Large intestine (tissue), 12 donors: ENCODE results near the gene CD300A. TPM values are rescaled to one million over a fixed set of nuclear protein-coding genes. Genes with fewer than 3 reads are reported as not detected.
A peak's percentile ranks its signal among the peaks of the same experiment; 100 is the strongest.

Experiments used
- DNase-seq, 2 donors: peaks; one replicate each; pipeline versions ENCODE4 v3.0.0 to v3.0.0-alpha.2; 2013
- H3K27ac ChIP-seq: one replicate; pipeline ENCODE4 v1.5.1; 2013; ENCODE audit warnings: low read length
- H3K27me3 ChIP-seq: 2 replicates; pipeline ENCODE4 v1.6.1; 2013; ENCODE audit warnings: low read length; ENCODE audit not compliant: control insufficient read depth, insufficient read depth
- H3K36me3 ChIP-seq: 2 replicates; pipeline ENCODE4 v1.6.1; 2013; ENCODE audit warnings: low read length; ENCODE audit not compliant: control insufficient read depth, insufficient read depth
- H3K4me1 ChIP-seq: one replicate; pipeline ENCODE4 v1.6.1; 2013; ENCODE audit warnings: low read length; ENCODE audit not compliant: control insufficient read depth, insufficient read depth
- H3K4me3 ChIP-seq: one replicate; pipeline ENCODE4 v1.5.1; 2013; ENCODE audit warnings: low read length
- H3K9me3 ChIP-seq: one replicate; pipeline ENCODE4 v1.6.1; 2013; ENCODE audit warnings: mild to moderate bottlenecking, low read depth, low read length, moderate library complexity; ENCODE audit not compliant: control insufficient read depth
- WGBS: methylation state at CpG from one replicate; pipeline ENCODE4 v1.1.5; 2013; ENCODE audit warnings: low lambda C conversion rate; ENCODE audit not compliant: insufficient coverage; 5-methylcytosine and 5-hydroxymethylcytosine counted together
- long read RNA-seq, 11 donors: transcript quantifications; one replicate each; lab custom pipeline, GENCODE V29; 2026
- polyA plus RNA-seq: library from polyadenylated mRNA; unstranded; fragments of 120-200 nt; gene quantifications from one replicate; pipeline ENCODE4 v1.2.1, GENCODE V29; 2013

CD300A gene
- polyA plus RNA-seq, result 6.7 TPM
- long read RNA-seq, donor 1, result 0 reads
- long read RNA-seq, donor 2, partial matches to known transcripts, result 0 of 2 reads
- long read RNA-seq, donor 2, other reads (novel, unspliced or antisense), result 0 of 2 reads
- long read RNA-seq, donor 3, result 0 reads
- long read RNA-seq, donor 4, partial matches to known transcripts, result 0 of 1 reads
- long read RNA-seq, donor 4, other reads (novel, unspliced or antisense), result 0 of 1 reads
- long read RNA-seq, donor 5, partial matches to known transcripts, result 0 of 1 reads
- long read RNA-seq, donor 5, other reads (novel, unspliced or antisense), result 0 of 1 reads
- long read RNA-seq, donor 6, partial matches to known transcripts, result 0 of 3 reads
- long read RNA-seq, donor 6, other reads (novel, unspliced or antisense), result 0 of 3 reads
- long read RNA-seq, donor 7, result 0 reads
- long read RNA-seq, donor 8, partial matches to known transcripts, result 10 of 12 reads
- long read RNA-seq, donor 8, other reads (novel, unspliced or antisense), result 0 of 12 reads
- long read RNA-seq, donor 9, partial matches to known transcripts, result 0 of 4 reads
- long read RNA-seq, donor 9, other reads (novel, unspliced or antisense), result 0 of 4 reads
- long read RNA-seq, donor 10, partial matches to known transcripts, result 0 of 1 reads
- long read RNA-seq, donor 10, other reads (novel, unspliced or antisense), result 0 of 1 reads
- long read RNA-seq, donor 11, partial matches to known transcripts, result 0 of 3 reads
- long read RNA-seq, donor 11, other reads (novel, unspliced or antisense), result 0 of 3 reads

DNA sequence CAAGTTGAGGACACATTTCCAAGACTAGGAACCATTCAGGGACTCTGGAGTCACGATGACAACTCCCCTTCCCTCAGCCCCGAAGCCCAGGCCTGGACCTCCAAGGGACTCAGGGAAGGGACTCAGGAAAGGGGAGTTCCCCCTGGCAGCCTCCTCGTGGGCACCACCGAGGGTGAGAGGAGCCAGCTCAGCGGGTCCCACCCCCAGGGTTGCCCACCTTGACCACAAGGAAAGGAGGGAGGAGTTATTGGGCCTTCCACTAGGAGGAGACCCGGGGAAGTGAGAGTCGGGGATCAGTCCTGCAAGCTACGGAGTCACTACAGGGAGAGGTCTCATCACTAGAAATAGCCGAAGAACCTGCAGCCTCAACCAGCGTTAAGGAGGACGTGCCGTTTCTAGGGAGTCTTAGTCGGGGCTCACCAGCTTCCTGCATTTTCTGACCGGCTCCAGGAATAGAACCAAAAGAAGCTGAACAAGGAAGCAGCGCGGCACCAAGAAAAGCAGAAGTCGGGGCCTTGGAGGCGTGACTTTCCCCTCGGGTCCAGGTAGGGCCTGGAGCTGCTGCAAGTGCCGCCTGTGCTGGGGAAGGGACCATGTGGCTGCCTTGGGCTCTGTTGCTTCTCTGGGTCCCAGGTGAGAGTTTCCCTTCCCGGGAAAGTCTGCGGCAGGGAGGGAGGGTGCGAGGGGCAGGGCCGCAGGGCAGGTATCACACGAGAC, at the start of gene CD300A:
TSS of gene CD300A (plus strand) at position 524 of the 717 bp plus-strand sequence. CDS start at position 594, 70 bp downstream.
- Histone ChIP-seq H3K4me1 (no peaks in the 10 kb centered on the region), H3K27ac (no peak within 1 kb of the TSS), H3K27me3 (peaks cover 19% of the 10 kb centered on the region), H3K9me3 (no peaks in the 10 kb centered on the region), H3K36me3 (no peaks in the 10 kb centered on the region), H3K4me3 (peak within 1 kb of the TSS; percentile 26)
- no peak for DNase-seq
- WGBS, result no CpG with 5 or more reads among the region's 25 CpGs

DNA sequence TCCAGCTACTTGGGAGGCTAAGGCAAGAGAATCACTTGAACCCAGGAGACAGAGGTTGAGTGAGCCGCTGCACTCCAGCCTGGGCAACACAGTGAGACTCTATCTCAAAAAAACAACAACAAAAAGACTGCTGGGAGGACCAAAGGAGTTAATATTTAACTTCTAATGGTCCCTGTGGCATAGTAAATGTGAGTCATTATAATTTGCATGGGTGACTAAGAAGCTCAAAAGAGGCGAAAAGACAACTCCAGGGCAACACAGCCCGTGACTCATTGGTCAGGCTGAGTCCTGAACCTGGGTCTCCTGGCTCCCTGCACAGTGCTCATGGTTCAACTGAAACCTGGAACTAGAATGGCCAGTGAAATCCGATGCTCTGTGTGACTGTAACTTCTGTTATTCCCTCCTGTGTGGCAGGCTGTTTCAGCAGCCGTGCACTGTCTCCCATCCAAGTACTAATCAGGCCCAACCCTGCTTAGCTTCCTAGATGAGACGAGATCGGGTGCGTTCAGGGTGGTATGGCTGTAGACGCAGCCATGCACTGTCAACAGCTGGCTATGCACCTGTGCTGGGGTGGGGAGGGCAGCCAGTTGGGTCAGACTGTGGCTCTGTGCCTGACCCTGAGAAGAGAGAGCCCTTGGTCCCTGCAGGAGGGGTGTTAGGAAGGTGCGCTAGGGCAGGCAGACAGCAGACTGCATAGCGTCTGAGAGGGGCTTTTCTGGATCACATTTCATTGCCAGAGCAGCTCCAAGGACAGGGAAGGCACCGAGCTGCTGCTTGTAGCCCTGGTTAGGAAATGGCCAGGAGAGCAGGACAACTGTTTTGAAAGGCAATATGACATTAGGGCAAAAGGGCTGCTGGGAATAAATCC, 49.0 kb upstream of the CD300A start:
- Histone ChIP-seq H3K36me3 (no peaks in the 10 kb centered on the region), H3K27ac (no peak overlapping the region), H3K27me3 (no peaks in the 10 kb centered on the region), H3K4me1 (peaks cover 27% of the 10 kb centered on the region), H3K9me3 (no peaks in the 10 kb centered on the region), H3K4me3 (no peak overlapping the region)
- DNase-seq, result peak; percentile 53 to 65
- WGBS, result no CpG with 5 or more reads among the region's 12 CpGs

- Histone ChIP-seq H3K27ac (peak overlapping the region; percentile 9), H3K9me3 (no peaks in the 10 kb centered on the region), H3K4me3 (no peak overlapping the region), H3K4me1 (peaks cover 30% of the 10 kb centered on the region), H3K36me3 (no peaks in the 10 kb centered on the region), H3K27me3 (no peaks in the 10 kb centered on the region)
- WGBS, result 20% methylated on average over 1 of the region's 10 CpGs
- DNase-seq, result peak in 1 of 2 donors; percentile 72
Observed at GRCh38 chr17:74419928-74420411, 46.5 kb upstream of the CD300A start.

DNA sequence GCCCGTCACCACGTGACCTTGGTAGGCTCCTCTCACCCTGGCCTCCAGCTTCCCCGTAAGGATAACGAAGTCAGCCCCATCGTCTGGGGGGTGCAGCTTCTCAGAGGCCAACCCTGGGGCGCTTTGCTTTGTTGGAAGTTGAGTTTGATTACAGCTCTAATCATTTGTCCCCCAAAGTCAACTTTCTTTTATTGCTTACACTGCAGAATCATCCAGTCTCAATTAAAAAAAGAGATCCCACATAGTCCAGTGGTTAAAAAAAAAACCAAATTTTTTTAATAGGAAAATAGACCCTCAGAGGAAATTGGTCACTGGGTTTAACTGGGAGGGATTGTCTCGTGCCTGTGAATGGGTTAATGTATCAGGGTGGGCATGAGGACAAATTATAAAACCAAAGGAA, 42.3 kb upstream of the CD300A start:
- 100% methylated on average over 1 of the region's 7 CpGs for WGBS
- Histone ChIP-seq H3K27me3 (no peaks in the 10 kb centered on the region), H3K9me3 (no peaks in the 10 kb centered on the region)

DNA sequence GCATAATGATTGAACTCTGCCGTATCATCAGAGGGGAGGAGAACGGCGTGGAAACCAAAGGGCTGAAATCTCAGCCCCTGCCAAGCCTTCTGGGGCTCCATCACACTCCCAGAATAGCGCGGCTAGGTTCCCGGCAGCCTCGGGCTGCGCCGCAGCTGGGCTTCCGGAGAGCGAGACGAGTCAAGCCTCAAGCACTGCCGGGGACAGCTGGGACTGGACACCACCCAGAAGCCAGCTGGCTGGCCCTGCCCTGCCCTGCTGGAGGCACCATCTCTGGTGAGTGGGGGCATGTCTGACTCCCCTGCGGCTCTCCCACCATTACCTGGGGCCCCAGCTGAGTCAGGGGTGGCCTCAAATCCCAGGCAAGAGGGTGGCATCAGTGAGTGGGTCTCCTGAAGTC, 41.8 kb upstream of the CD300A start:
- H3K27me3 ChIP-seq, result no peaks in the 10 kb centered on the region
- no peaks in the 10 kb centered on the region for H3K36me3 ChIP-seq
- H3K4me1 ChIP-seq, result peaks cover 46% of the 10 kb centered on the region
- H3K9me3 ChIP-seq, result no peaks in the 10 kb centered on the region
- no peak overlapping the region for H3K27ac ChIP-seq
- no peak for DNase-seq
- H3K4me3 ChIP-seq, result no peak overlapping the region
- no CpG with 5 or more reads among the region's 14 CpGs for WGBS

More for the DNA sequence above, 42.3 kb upstream of the CD300A start:
- DNase-seq, result no peak
- Histone ChIP-seq H3K4me1 (peaks cover 41% of the 10 kb centered on the region), H3K27ac (no peak overlapping the region), H3K36me3 (no peaks in the 10 kb centered on the region), H3K4me3 (no peak overlapping the region)

DNA sequence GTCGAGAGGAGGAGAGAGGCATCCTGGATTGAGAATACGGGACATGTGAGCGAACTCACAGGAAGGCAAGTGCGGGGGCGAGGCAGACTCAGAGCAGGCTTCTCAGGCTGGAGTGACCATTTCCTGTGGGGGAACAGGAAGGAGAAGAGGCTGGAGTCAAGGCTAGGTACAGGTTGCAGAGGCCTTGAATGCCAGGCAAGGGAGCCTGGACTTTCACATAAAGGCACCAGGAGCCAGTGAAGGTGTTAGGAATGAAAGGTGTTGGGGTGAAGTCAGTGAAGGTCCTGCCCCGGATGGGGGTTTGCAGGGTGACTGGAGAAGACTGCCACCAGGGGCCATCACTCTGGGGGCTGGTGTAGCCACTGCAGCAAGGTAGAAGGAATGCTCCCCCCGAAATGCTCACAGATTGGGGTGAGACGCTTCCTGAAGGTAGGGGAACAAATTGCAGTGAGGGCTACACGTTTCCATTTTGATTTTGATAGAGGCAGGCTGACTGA, 39.8 kb upstream of the CD300A start:
- no CpG with 5 or more reads among the region's 9 CpGs for WGBS
- DNase-seq, result peak in 1 of 2 donors; percentile 28

GRCh38 chr17:74427048-74427762, 39.2 kb upstream of the CD300A start:
- WGBS, result no CpG with 5 or more reads among the region's 10 CpGs
- no peaks in the 10 kb centered on the region for H3K9me3 ChIP-seq
- DNase-seq, result peak; percentile 85 to 92
- H3K4me3 ChIP-seq, result no peak overlapping the region
- H3K27ac ChIP-seq, result peak overlapping the region; percentile 93
- peaks cover 3% of the 10 kb centered on the region for H3K27me3 ChIP-seq
- no peaks in the 10 kb centered on the region for H3K36me3 ChIP-seq
- peaks cover 49% of the 10 kb centered on the region for H3K4me1 ChIP-seq

More for the DNA sequence above, 39.8 kb upstream of the CD300A start:
- H3K4me3 ChIP-seq, result no peak overlapping the region
- no peaks in the 10 kb centered on the region for H3K27me3 ChIP-seq
- peak overlapping the region; percentile 93 for H3K27ac ChIP-seq
- H3K4me1 ChIP-seq, result peaks cover 49% of the 10 kb centered on the region
- H3K36me3 ChIP-seq, result no peaks in the 10 kb centered on the region
- H3K9me3 ChIP-seq, result no peaks in the 10 kb centered on the region

DNA sequence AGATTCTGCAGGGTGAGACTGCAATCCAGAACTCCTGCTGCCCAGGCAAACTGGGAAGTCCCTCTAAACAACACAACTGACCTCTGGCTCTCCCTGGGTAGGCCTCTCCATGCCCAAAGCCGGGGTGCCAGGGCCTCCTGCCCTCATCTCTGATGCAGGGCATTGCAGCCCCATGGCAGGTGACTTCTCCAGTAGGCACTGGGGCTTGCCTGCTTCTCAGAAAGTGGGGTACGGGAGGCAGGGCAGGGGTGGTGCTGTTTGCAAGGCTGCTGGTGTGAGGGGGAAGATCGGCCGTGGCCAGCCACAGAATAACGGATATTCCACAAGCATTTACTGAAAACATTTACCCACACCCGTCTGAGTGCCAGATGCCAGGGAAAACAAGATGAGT, 38.7 kb upstream of the CD300A start:
- WGBS, result no CpG with 5 or more reads among the region's 6 CpGs
- Histone ChIP-seq H3K27me3 (peaks cover 4% of the 10 kb centered on the region), H3K4me1 (peaks cover 52% of the 10 kb centered on the region), H3K27ac (peak overlapping the region; percentile 93), H3K9me3 (no peaks in the 10 kb centered on the region), H3K4me3 (no peak overlapping the region), H3K36me3 (no peaks in the 10 kb centered on the region)
- no peak for DNase-seq
